ENCODE measurements around the gene ATG7. TPM values are rescaled to one million over a fixed set of nuclear protein-coding genes. Genes with fewer than 3 reads are reported as not detected.

ATG7 gene
- polyA plus RNA-seq, 2 of the 4 experiments (the other 2 are of a cell fraction) = 27.2 to 41.2 TPM

DNA sequence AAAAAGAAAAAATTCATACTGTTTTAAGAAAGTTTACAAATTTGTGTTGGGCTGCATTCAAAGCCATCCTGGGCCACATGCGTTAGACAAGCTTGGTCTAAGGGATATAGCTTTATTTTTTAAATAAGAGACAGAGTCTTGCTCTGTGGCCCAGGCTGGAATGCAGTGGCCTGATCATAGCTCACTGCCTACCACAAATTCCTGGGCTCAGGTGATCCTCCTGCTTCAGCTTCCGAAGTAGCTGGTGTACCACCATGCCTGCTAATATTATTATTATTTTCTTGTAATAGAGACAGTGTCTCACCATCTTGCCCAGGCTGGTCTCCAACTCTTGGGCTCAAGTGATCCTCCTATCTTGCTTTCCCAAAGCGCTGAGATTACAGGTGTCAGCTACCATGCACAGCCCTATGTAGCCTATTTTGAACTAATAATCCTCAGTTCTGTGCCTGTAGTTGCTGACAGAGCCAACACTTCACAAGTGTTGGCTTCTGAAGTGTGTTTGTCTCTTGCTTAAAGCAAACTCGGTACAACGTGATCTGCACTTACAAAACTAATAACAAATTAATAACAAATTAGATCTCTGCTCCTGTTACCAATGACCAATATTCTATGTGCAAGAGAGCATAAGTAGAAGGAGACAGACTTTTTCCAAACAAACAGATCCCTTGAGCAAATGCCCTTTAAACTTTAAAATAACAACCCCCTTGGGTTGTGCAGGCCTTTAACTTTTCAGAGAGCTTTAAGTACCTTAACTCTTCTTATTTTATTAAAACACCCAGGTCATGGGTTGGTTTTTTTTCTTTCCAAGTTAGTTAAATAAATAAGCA, 236.4 kb downstream of the ATG7 start:
- ChIA-PET POLR2A (no interaction called here), CTCF (interaction anchor here (0.6 kb wide), 1 partner anchor 14 kb away, joined by 3 read pairs; no protein-coding TSS in a partner anchor)
- no peaks in the 10 kb centered on the region for H3K9me3 ChIP-seq
- DNase-seq (ENCODE audit: low read depth in 1 of 2, low spot score in 1 of 2) (no peak), FAIRE-seq (no peak), ATAC-seq (no peak; a peak in 2 of 6 replicates)
- H3K4me3 ChIP-seq = no peak overlapping the region
- peak overlapping the region in 1 of 2 experiments; percentile 54; a peak in 2 of 6 replicates for H3K27ac ChIP-seq
- H3K4me2 ChIP-seq = peak overlapping the region; percentile 30
- TF ChIP-seq HDAC2 (IDR thresholded peaks at IDR 0.05) = no peak
- no peak for TF ChIP-seq HEYL (CRISPR knock-in tag; IDR thresholded peaks at IDR 0.05)
- TF ChIP-seq TP53 (CRISPR knock-in tag; IDR thresholded peaks at IDR 0.05) = no peak
- TF ChIP-seq, protein P1, sequence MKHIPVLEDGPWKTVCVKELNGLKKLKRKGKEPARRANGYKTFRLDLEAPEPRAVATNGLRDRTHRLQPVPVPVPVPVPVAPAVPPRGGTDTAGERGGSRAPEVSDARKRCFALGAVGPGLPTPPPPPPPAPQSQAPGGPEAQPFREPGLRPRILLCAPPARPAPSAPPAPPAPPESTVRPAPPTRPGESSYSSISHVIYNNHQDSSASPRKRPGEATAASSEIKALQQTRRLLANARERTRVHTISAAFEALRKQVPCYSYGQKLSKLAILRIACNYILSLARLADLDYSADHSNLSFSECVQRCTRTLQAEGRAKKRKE (CRISPR knock-in tag; IDR thresholded peaks at IDR 0.05; ENCODE audit: low read depth) = no peak
- TF ChIP-seq, protein P2, sequence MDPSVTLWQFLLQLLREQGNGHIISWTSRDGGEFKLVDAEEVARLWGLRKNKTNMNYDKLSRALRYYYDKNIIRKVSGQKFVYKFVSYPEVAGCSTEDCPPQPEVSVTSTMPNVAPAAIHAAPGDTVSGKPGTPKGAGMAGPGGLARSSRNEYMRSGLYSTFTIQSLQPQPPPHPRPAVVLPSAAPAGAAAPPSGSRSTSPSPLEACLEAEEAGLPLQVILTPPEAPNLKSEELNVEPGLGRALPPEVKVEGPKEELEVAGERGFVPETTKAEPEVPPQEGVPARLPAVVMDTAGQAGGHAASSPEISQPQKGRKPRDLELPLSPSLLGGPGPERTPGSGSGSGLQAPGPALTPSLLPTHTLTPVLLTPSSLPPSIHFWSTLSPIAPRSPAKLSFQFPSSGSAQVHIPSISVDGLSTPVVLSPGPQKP (IDR thresholded peaks at IDR 0.05; ENCODE audit: low read depth, low read length) = no peak
- no peak for TF ChIP-seq HOXA7 (CRISPR knock-in tag; IDR thresholded peaks at IDR 0.05)
- TF ChIP-seq CBX8 (IDR thresholded peaks at IDR 0.05) = no peak
- H3K4me1 ChIP-seq = peaks cover 16% of the 10 kb centered on the region
- WGBS (ENCODE audit: missing lambda C conversion rate) = 93% methylated on average over 5 of the region's 5 CpGs

- no peak for FAIRE-seq
- Histone ChIP-seq H3K9me3 (no peaks in the 10 kb centered on the region), H3K27ac (peak overlapping the region in 1 of 2 experiments; percentile 54; a peak in 2 of 6 replicates), H3K4me1 (peaks cover 20% of the 10 kb centered on the region), H3K4me3 (no peak overlapping the region), H3K4me2 (peak overlapping the region; percentile 30)
- DNase-seq (ENCODE audit: low read depth in 1 of 2, low spot score in 1 of 2) = peak in 1 of 2 experiments; percentile 33
- POLR2A ChIA-PET = no interaction called here
- CTCF ChIA-PET = interaction anchor here (0.6 kb wide), 1 partner anchor 13 kb away, joined by 3 read pairs; no protein-coding TSS in a partner anchor
- WGBS (ENCODE audit: missing lambda C conversion rate) = 61% methylated on average over 9 of the region's 9 CpGs
- ATAC-seq = peak; percentile 69 to 83; a peak in 5 of 6 replicates
- no peak for TF ChIP-seq HES2 (IDR thresholded peaks at IDR 0.05)
- no peak for TF ChIP-seq KDM1A (IDR thresholded peaks at IDR 0.05; ENCODE audit: low read depth)
- TF ChIP-seq SMC3 (IDR thresholded peaks at IDR 0.05) = no peak
- TF ChIP-seq ZC3H11A (IDR thresholded peaks at IDR 0.05) = no peak
- TF ChIP-seq, protein P1 (CRISPR knock-in tag; IDR thresholded peaks at IDR 0.05; ENCODE audit: low read depth) = no peak
Observed at GRCh38 chr3:11509173-11510000, 237.2 kb downstream of the ATG7 start.

GRCh38 chr3:11510001-11510340, 237.8 kb downstream of the ATG7 start:
- DNase-seq (ENCODE audit: low read depth in 1 of 2, low spot score in 1 of 2) (no peak), ATAC-seq (no peak), FAIRE-seq (no peak)
- POLR2A ChIA-PET = no interaction called here
- CTCF ChIA-PET = no interaction called here
- peaks cover 20% of the 10 kb centered on the region for H3K4me1 ChIP-seq
- H3K27ac ChIP-seq = no peak overlapping the region
- no peaks in the 10 kb centered on the region for H3K9me3 ChIP-seq
- H3K4me2 ChIP-seq = no peak overlapping the region; the same call in 2 of the 3 replicates
- 85% methylated on average over 5 of the region's 5 CpGs for WGBS (ENCODE audit: missing lambda C conversion rate)
- H3K4me3 ChIP-seq = no peak overlapping the region
- TF ChIP-seq EHF (CRISPR knock-in tag; IDR thresholded peaks at IDR 0.05) (no peak), TFCP2L1 (CRISPR knock-in tag; IDR thresholded peaks at IDR 0.05) (no peak), MYC (IDR thresholded peaks at IDR 0.05; ENCODE audit: borderline replicate concordance, low read length) (no peak), MAFK (IDR thresholded peaks at IDR 0.05; ENCODE audit: partially characterized antibody) (no peak), HOXB13 (CRISPR knock-in tag; IDR thresholded peaks at IDR 0.05; ENCODE audit: low read depth) (no peak), ESRRA (IDR thresholded peaks at IDR 0.05; ENCODE audit: borderline replicate concordance, low read length) (no peak), HEYL (CRISPR knock-in tag; IDR thresholded peaks at IDR 0.05) (no peak), ZFP36 (IDR thresholded peaks at IDR 0.05; ENCODE audit: borderline replicate concordance, partially characterized antibody) (no peak), ZNF302 (CRISPR knock-in tag; IDR thresholded peaks at IDR 0.05) (no peak), RAD21 (conservative IDR thresholded peaks at IDR 0.05 in 1 of 2, IDR thresholded peaks at IDR 0.05 in 1 of 2) (no peak), CEBPB (IDR thresholded peaks at IDR 0.05) (no peak), SREBF2 (IDR thresholded peaks at IDR 0.05) (no peak), FOSB (CRISPR knock-in tag; IDR thresholded peaks at IDR 0.05) (no peak), ZC3H11A (IDR thresholded peaks at IDR 0.05) (no peak), HDAC2 (IDR thresholded peaks at IDR 0.05) (no peak), CBX8 (IDR thresholded peaks at IDR 0.05) (no peak), FOXS1 (CRISPR knock-in tag; IDR thresholded peaks at IDR 0.05) (no peak), RNF2 (IDR thresholded peaks at IDR 0.05; ENCODE audit: borderline replicate concordance, low read depth) (no peak)
- TF ChIP-seq, protein P1 (CRISPR knock-in tag; IDR thresholded peaks at IDR 0.05; ENCODE audit: low read depth) = no peak

Measured in A549 (cell line).